Measurements from ENCODE around the gene CYP46A1.

The CYP46A1 gene

GRCh38 chr14:99775351-99775750 is 91.3 kb downstream of the CYP46A1 start:
- Histone ChIP-seq H3K27me3 (ENCODE audit: insufficient read depth, low read length) (0 out of 2 replicates have a peak, but pooled peaks cover 4% of the 10 kb centered on the region), H3K4me1 (ENCODE audit: insufficient read depth, low read length, severe bottlenecking) (no peaks in the 10 kb centered on the region), H3K36me3 (ENCODE audit: insufficient read depth, low read length) (no peaks in the 10 kb centered on the region), H3K9me3 (ENCODE audit: low read length) (no peaks in the 10 kb centered on the region), H3K79me2 (ENCODE audit: insufficient read depth, low read length) (no peaks in the 10 kb centered on the region), H3K4me3 (ENCODE audit: low read depth, low read length, poor library complexity, severe bottlenecking) (no peak overlapping the region), H3K4me2 (ENCODE audit: low read length) (no peak overlapping the region), H2AFZ (ENCODE audit: low read length) (no peak overlapping the region), H3K27ac (ENCODE audit: low read depth, low read length, poor library complexity, severe bottlenecking) (no peak overlapping the region), H3K9me2 (ENCODE audit: low read depth, low read length) (no peaks in the 10 kb centered on the region), H4K20me1 (ENCODE audit: insufficient read depth, low read length) (no peaks in the 10 kb centered on the region), H3F3A (ENCODE audit: insufficient read depth, low read length) (no peaks in the 10 kb centered on the region), H3K9ac (ENCODE audit: low read length) (no peak overlapping the region)
- TF ChIP-seq EZH2 (IDR thresholded peaks at IDR 0.05; ENCODE audit: borderline replicate concordance, low read length) (no peak), CTCF (IDR thresholded peaks at IDR 0.05; ENCODE audit: low read length) (no peak)
